PC-3 (cell line): Measurements from ENCODE around the gene SLC18A2. TPM values are rescaled to one million over a fixed set of nuclear protein-coding genes. Genes with fewer than 3 reads are reported as not detected.
"Not testable (repeated sequence)": the region's sequence is repeated elsewhere in the genome, so short reads cannot be mapped to it uniquely, and the experiment has no call there.

Source experiments
- ATAC-seq: fragments of 200-7000 bp; cut with Tn5 transposase; 2 replicates; pipeline ENCODE4 v1.9.1; 2020; ENCODE audit warnings: mild to moderate bottlenecking, moderate library complexity
- BruUV-seq: library from RNA; stranded (reverse); fragments of 400-500 nt; replicated peaks from 2 replicates; lab custom pipeline; 2021; lab: Mats Ljungman, UMichigan
- CTCF ChIA-PET: fragments of 300-600 bp; sonication (Branson Sonifier 250); formaldehyde crosslinking; loops from one replicate; lab custom pipeline; 2022; ENCODE audit warnings: antibody characterized with exemption; lab: Charles Lee
- POLR2A ChIA-PET: fragments of 300-600 bp; sonication (Branson Sonifier 250); formaldehyde crosslinking; loops from one replicate; lab custom pipeline; 2022; ENCODE audit warnings: antibody characterized with exemption; ENCODE audit not compliant: unreplicated experiment; lab: Charles Lee
- DNase-seq: peaks from one replicate; pipeline ENCODE4 v3.0.0-alpha.2; 2015
- H2AFZ ChIP-seq: fragments of 300-600 bp; sonication (generic); 2 replicates; pipeline ENCODE4 v1.6.0; 2016; ENCODE audit warnings: antibody characterized with exemption, low read length
- H3F3A ChIP-seq: fragments of 300-600 bp; sonication (generic); one replicate; pipeline ENCODE4 v1.6.0; 2017; ENCODE audit warnings: antibody characterized with exemption, low read length, control low read depth, mild to moderate bottlenecking; ENCODE audit not compliant: unreplicated experiment
- H3K27ac ChIP-seq: fragments of 300-600 bp; sonication (generic); 2 replicates; pipeline ENCODE4 v1.5.1; 2016; ENCODE audit warnings: mild to moderate bottlenecking, low read length
- H3K27me3 ChIP-seq: fragments of 300-600 bp; sonication (generic); 2 replicates; pipeline ENCODE4 v1.6.1; 2016; ENCODE audit warnings: low read length, mixed read lengths
- H3K36me3 ChIP-seq: fragments of 300-600 bp; sonication (generic); 2 replicates; pipeline ENCODE4 v1.6.1; 2016; ENCODE audit warnings: low read depth, mixed run types, low read length, mixed read lengths
- H3K4me1 ChIP-seq: fragments of 300-600 bp; sonication (generic); 2 replicates; pipeline ENCODE4 v1.5.1; 2016; ENCODE audit warnings: low read length; ENCODE audit not compliant: insufficient read depth
- H3K4me2 ChIP-seq: fragments of 300-600 bp; sonication (generic); 2 replicates; pipeline ENCODE4 v1.6.0; 2016; ENCODE audit warnings: low read length
- H3K4me3 ChIP-seq: fragments of 300-600 bp; sonication (generic); 2 replicates; pipeline ENCODE4 v1.5.1; 2016; ENCODE audit warnings: mild to moderate bottlenecking, low read length, mixed read lengths
- H3K79me2 ChIP-seq: fragments of 300-600 bp; sonication (generic); 2 replicates; pipeline ENCODE4 v1.6.1; 2017; ENCODE audit warnings: low read length, mixed read lengths
- H3K9ac ChIP-seq: fragments of 300-600 bp; sonication (generic); 2 replicates; pipeline ENCODE4 v1.6.0; 2016; ENCODE audit warnings: mild to moderate bottlenecking, low read length
- H3K9me2 ChIP-seq: fragments of 300-600 bp; sonication (generic); replicated peaks from 2 replicates; pipeline ENCODE4 v1.6.1; 2016; ENCODE audit warnings: mixed run types, low read length, mixed read lengths
- H3K9me3 ChIP-seq: fragments of 300-600 bp; sonication (generic); 2 replicates; pipeline ENCODE4 v1.6.1; 2016; ENCODE audit warnings: low read length, mixed read lengths
- H4K20me1 ChIP-seq: fragments of 300-600 bp; sonication (generic); 2 replicates; pipeline ENCODE4 v1.6.1; 2016; ENCODE audit warnings: low read length, mixed read lengths
- CTCF ChIP-seq: fragments of 300-600 bp; sonication (generic); conservative IDR thresholded peaks from 2 replicates; pipeline ENCODE4 v1.5.1; 2017; ENCODE audit warnings: antibody characterized with exemption, low read depth, mild to moderate bottlenecking, low read length
- EZH2 ChIP-seq: fragments of 300-600 bp; sonication (generic); IDR thresholded peaks from one replicate; pipeline ENCODE4 v1.6.1; 2017; ENCODE audit warnings: antibody characterized with exemption, mild to moderate bottlenecking, low read length; ENCODE audit not compliant: unreplicated experiment
- EZH2phosphoT487 ChIP-seq: fragments of 300-600 bp; sonication (generic); IDR thresholded peaks from 2 replicates; pipeline ENCODE4 v1.6.1; 2018; ENCODE audit warnings: mild to moderate bottlenecking, antibody characterized with exemption, low read length, borderline replicate concordance
- intact Hi-C: fragments of 100-400 bp; cut with micrococcal nuclease; formaldehyde crosslinking; loops from 2 replicates; pipeline ENCODE4 v1.9.0; 2023
- total RNA-seq: library from RNA; depleted of rRNA; stranded (reverse); fragments of >200 nt; gene quantifications from 2 replicates; pipeline ENCODE4 v1.2.3, GENCODE V29; 2014

Gene SLC18A2
- total RNA-seq, 1 experiment from 2014 or later, result not detected

DNA sequence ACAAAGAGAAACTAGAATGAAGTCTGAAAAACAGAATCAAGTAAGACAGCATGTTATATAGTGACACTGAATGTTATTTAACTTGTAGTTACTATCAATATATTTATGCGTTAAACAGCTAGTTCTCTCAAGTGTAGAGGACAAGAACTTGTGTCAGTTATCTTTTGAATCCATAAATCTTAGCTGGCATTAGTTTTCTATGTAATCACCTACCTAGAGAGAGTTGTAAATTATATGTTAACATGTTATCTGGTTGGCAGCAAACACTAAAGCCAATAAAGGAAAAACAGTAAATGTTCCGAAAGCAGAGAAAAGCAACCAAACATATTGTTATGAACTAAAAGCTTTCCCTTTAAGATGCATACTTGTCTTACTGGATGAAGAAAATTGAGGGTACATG lies 36.8 kb downstream of the SLC18A2 start:
- Histone ChIP-seq H3K4me3 (no peak overlapping the region), H2AFZ (no peak overlapping the region), H3K27me3 (no peaks in the 10 kb centered on the region), H3K9ac (no peak overlapping the region), H4K20me1 (no peaks in the 10 kb centered on the region), H3K36me3 (no peaks in the 10 kb centered on the region), H3K9me3 (no peaks in the 10 kb centered on the region), H3K27ac (no peak overlapping the region), H3K4me1 (no peaks in the 10 kb centered on the region), H3K4me2 (no peak overlapping the region), H3F3A (no peaks in the 10 kb centered on the region), H3K79me2 (no peaks in the 10 kb centered on the region), H3K9me2 (no peaks in the 10 kb centered on the region)
- intact Hi-C loops, result no loop called here
- TF ChIP-seq CTCF (no peak), EZH2phosphoT487 (no peak), EZH2 (no peak)
- no peak for ATAC-seq
- POLR2A ChIA-PET, result no interaction called here
- CTCF ChIA-PET, result no interaction called here
- no peak for DNase-seq
- BruUV-seq, result no TSS peak

GRCh38 chr10:117284716-117285494 lies 44.0 kb downstream of the SLC18A2 start:
- no peak overlapping the region for H3K4me2 ChIP-seq
- no peak for ATAC-seq
- no peak for DNase-seq
- H3F3A ChIP-seq, result no peaks in the 10 kb centered on the region
- TF ChIP-seq CTCF (no peak), EZH2phosphoT487 (no peak), EZH2 (no peak)
- no peak overlapping the region for H3K27ac ChIP-seq
- no peaks in the 10 kb centered on the region for H3K9me2 ChIP-seq
- no peak overlapping the region for H3K4me3 ChIP-seq
- no TSS peak for BruUV-seq
- no peaks in the 10 kb centered on the region for H3K27me3 ChIP-seq
- no peaks in the 10 kb centered on the region for H3K9me3 ChIP-seq
- no peak overlapping the region for H3K9ac ChIP-seq
- H3K36me3 ChIP-seq, result peaks cover 15% of the 10 kb centered on the region; the same call in 1 of the 2 replicates
- H4K20me1 ChIP-seq, result no peaks in the 10 kb centered on the region
- no peak overlapping the region for H2AFZ ChIP-seq
- no peaks in the 10 kb centered on the region for H3K79me2 ChIP-seq
- no peaks in the 10 kb centered on the region for H3K4me1 ChIP-seq
- intact Hi-C loops, result no loop called here
- ChIA-PET POLR2A (no interaction called here), CTCF (no interaction called here)

- H3K4me2 ChIP-seq, POLR2A ChIA-PET, BruUV-seq, H4K20me1 ChIP-seq, H3K9me3 ChIP-seq, H3K79me2 ChIP-seq, DNase-seq, intact Hi-C loops, H2AFZ ChIP-seq, H3K9me2 ChIP-seq, H3K27me3 ChIP-seq, H3K27ac ChIP-seq, H3K9ac ChIP-seq, ATAC-seq, CTCF ChIA-PET, H3K36me3 ChIP-seq, H3K4me3 ChIP-seq, H3K4me1 ChIP-seq, H3F3A ChIP-seq: not testable (repeated sequence)
Measured at GRCh38 chr10:117290872-117291271, 50.0 kb downstream of the SLC18A2 start.
